ENCODE results near the gene SLC12A7.
"Not testable (repeated sequence)": the region's sequence is repeated elsewhere in the genome, so short reads cannot be mapped to it uniquely, and the experiment has no call there.

Gene SLC12A7

DNA sequence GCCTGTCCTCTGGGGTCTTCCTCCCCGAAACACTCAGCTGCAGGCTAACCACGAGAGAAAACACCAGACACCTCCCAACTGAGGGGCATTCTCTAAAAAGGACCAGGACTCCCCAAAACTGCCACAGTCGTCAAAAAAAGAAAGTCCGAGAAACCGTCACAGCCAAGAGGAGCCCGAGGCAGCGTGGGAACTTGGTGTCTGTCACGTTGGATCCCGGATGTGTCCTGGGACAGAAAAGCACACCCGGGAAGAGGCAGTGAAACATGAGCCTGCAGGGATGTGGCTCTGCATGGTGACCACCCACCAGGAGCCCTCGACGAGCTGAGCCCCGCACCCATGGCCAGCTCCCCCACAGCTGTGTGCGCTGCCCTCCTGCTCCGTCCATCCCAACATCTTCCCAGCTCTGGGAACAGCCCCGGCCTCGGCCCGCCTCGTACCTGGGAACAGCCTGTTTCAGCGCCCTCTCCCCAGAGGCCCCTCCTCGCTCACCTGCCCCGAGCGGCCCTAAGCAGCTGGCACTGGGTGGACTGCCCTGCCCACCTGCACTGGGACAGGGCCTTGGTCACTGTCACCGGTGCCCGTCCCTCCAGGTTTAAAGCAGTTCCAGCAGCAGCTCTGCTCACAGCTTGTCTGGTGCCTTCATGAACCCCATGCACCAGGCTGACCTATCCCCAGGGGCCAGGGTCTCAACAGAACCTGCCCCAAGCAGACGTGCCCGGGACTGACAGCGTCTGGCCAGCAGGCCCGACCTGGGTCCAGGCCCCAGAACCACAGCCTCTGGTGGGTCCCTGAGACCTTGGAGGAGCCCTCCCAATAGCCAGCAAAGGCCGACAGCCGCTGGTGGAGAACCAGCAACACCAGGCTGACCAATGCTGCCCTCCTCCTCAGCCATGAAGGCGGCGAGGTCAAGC lies 10.9 kb downstream of the SLC12A7 start:
- no peak for DNase-seq (ENCODE audit: low read depth in 1 of 2, low spot score in 1 of 2)
- TF ChIP-seq JUND (IDR thresholded peaks at IDR 0.05; ENCODE audit: low read depth) = no peak
- in situ Hi-C loops (cut with HindIII; ENCODE audit: low pct_unique_long_range_greater_than_20kb, low sequenced_read_pairs) = no loop called here

DNA sequence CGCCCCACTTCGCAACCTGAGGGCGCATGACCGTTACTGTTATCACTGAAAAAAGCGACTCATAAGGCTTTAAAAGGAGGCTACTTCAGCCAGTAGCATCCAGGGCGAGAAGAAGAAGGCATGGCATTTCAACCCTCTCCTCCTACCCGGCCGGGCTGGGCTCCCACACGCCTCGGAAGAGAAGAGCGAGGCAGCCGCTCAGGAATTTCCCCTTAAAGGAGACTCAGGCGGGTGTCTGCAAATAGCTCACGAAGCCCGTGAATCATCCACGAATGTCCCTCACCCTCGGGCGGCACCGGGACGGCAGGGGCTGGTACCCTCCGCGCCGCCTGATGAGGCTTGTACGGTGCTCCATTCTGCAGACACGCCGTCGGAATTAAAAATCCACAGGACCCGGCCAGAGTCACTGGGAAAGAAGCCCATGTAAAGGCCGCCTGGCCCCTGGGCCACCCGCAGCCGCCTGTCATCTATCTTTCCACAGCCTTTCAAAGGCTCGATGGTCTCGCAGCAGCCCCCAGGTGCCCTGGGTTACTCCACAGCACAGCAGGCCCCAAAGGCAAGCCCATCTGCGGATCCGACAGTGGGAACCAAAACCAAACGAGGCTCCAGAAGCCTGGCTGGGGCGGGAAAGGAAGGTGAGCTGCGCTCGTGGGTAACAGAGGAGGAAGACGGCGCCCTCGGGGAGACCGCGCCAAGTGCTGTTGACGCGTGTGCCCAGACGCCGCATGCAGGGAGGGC lies 11.8 kb downstream of the SLC12A7 start:
- TF ChIP-seq JUND (IDR thresholded peaks at IDR 0.05; ENCODE audit: low read depth) = no peak
- in situ Hi-C loops (cut with HindIII; ENCODE audit: low pct_unique_long_range_greater_than_20kb, low sequenced_read_pairs) = no loop called here
- no peak for DNase-seq (ENCODE audit: low read depth in 1 of 2, low spot score in 1 of 2)

DNA sequence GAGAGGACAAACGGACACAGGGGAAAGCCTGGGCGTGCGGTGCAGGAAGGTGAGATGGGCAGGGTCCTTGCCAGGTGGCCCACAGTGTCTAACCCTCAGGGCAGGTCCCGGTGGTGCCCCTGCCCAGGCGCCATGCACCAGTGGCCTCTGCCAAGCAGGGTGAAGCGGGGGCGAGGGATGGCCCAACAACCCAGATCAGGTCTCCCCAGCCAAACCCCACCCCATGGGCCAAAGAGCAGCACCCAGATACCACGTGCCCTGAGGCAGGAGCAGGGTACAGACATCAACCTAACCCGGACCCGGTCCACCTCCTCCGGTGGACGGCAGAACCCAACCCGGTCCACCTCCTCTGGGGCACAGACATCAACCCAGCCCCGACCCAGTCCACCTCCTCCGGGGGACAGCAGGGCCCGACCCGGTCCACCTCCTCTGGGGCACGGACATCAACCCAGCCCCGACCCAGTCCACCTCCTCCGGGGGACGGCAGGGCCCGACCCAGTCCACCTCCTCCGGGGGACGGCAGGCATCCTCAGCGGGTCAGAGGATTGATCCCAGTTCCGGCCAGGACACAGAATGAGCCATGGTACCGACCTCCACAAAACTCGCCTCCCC lies 12.8 kb downstream of the SLC12A7 start:
- no peak for DNase-seq (ENCODE audit: low read depth in 1 of 2, low spot score in 1 of 2)
- no peak for TF ChIP-seq JUND (IDR thresholded peaks at IDR 0.05; ENCODE audit: low read depth)
- in situ Hi-C loops (cut with HindIII; ENCODE audit: low pct_unique_long_range_greater_than_20kb, low sequenced_read_pairs) = no loop called here

DNA sequence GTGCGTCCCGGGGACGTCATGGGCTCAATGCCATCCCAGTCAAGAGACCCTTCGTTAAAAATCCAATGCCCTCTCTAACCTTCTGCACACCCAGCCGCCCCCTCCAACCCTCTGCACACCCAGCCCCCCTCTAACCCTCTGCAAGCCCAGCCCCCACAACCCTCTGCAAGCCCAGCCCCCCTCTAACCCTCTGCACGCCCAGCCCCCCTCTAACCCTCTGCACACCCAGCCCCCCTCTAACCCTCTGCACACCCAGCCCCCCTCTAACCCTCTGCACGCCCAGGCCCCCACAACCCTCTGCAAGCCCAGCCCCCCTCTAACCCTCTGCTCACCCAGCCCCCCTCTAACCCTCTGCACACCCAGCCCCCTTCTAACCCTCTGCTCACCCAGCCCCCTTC lies 13.9 kb downstream of the SLC12A7 start:
- in situ Hi-C loops (cut with HindIII; ENCODE audit: low pct_unique_long_range_greater_than_20kb, low sequenced_read_pairs); DNase-seq (ENCODE audit: low read depth in 1 of 2, low spot score in 1 of 2): not testable (repeated sequence)

DNA sequence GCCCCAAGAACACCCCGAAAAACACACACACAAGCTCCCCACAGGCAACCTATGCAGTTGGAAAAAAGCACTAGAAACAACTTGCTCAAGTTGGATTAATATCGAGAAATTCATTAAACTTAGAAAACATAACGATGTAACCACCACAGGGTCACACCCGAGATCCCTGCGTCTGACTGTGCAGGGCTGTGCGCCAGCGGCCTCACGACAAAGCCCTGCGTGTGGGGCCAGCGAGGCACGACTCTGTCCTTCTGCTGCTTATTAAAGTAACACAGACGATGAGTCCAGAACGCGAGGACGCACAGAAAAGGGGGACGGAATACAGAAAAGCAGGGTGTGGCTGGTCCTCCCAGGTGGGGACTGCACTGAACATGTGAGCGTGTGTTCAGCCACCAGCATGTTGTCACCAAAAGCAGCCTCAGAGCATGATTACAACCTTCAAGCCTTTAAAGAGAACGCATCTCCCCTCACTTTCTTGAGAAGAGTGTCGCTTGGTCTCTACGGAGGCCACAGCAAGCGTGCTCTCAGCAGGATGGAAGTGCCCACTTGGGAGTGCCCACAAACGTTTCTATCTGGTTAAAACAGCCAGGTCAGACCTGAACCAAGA lies 14.4 kb downstream of the SLC12A7 start:
- no peak for DNase-seq (ENCODE audit: low read depth in 1 of 2, low spot score in 1 of 2)
- in situ Hi-C loops (cut with HindIII; ENCODE audit: low pct_unique_long_range_greater_than_20kb, low sequenced_read_pairs) = no loop called here
- TF ChIP-seq JUND (IDR thresholded peaks at IDR 0.05; ENCODE audit: low read depth) = no peak

DNA sequence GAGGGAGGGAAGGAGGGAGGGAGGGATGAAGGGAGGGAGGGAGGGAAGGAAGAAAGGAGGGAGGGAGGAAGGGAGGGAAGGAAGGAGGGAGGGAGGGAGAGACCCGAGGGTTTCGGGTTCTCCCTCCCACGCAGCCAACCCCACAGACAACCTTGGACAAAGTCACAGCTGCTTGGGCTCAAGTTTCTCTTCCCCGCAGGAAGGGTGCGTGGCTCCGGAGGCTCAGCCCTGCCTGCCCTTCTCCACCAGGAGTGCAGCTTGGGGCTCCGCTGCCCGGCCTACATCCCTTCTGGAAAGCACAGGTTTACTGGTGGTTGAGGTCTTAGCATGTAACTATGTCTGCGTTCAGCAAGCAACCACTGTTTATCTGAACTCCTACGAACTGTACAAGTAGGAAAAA lies 15.0 kb downstream of the SLC12A7 start:
- no peak for DNase-seq (ENCODE audit: low read depth in 1 of 2, low spot score in 1 of 2)
- in situ Hi-C loops (cut with HindIII; ENCODE audit: low pct_unique_long_range_greater_than_20kb, low sequenced_read_pairs) = no loop called here
- no peak for TF ChIP-seq JUND (IDR thresholded peaks at IDR 0.05; ENCODE audit: low read depth)

DNA sequence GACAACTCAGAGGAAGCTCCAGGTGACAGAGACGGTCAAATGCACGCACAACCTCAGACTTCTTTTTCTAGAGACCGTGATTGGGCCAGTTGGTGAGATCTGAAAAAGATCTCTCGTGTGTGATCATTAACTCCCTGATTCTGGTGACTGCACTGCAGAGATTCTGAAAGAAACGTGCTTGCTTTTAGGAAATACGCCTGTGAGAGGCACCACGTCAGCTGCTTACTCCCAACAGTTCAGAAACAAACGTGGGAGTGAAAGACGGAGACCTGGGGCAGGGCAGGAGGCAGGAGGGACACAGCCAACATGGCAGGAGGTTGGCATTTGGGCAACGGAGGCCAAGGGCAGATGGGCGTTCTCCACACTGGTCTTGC lies 15.9 kb downstream of the SLC12A7 start:
- in situ Hi-C loops (cut with HindIII; ENCODE audit: low pct_unique_long_range_greater_than_20kb, low sequenced_read_pairs) = no loop called here
- no peak for DNase-seq (ENCODE audit: low read depth in 1 of 2, low spot score in 1 of 2)
- TF ChIP-seq JUND (IDR thresholded peaks at IDR 0.05; ENCODE audit: low read depth) = no peak

DNA sequence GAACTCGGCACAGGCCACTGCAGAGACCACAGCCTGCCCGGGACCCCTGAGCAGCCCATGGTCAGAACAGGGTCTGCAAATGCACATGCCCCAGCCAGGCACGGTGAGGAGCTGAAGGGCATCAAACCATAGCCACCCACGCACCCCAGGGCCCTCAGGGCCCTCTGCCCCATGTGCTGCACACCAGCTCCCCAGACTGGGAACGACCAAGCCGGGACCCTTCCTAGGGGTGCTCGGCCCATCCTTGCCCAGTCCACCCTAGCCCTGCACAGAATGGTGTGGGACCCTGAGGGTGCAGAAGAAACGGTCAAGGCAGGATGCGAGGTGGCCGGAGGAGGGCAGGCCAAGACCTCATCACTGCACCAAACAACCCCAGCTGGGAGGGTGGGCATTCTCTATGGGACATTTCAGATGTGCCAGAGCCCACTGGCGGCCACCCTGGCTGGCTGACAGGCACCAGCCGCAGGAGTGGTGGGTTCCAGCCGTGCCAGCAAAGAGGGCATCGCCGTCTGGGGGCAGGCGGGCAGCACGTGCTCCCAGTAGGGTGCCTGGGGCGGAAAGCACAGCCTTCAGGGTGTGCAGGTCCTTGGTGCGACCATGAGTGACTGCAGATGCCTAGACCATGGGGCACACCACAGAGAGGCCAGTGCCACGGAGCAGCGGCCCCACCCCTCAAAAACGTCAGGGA lies 16.4 kb downstream of the SLC12A7 start:
- no peak for TF ChIP-seq JUND (IDR thresholded peaks at IDR 0.05; ENCODE audit: low read depth)
- in situ Hi-C loops (cut with HindIII; ENCODE audit: low pct_unique_long_range_greater_than_20kb, low sequenced_read_pairs) = no loop called here
- DNase-seq (ENCODE audit: low read depth in 1 of 2, low spot score in 1 of 2) = no peak

DNA sequence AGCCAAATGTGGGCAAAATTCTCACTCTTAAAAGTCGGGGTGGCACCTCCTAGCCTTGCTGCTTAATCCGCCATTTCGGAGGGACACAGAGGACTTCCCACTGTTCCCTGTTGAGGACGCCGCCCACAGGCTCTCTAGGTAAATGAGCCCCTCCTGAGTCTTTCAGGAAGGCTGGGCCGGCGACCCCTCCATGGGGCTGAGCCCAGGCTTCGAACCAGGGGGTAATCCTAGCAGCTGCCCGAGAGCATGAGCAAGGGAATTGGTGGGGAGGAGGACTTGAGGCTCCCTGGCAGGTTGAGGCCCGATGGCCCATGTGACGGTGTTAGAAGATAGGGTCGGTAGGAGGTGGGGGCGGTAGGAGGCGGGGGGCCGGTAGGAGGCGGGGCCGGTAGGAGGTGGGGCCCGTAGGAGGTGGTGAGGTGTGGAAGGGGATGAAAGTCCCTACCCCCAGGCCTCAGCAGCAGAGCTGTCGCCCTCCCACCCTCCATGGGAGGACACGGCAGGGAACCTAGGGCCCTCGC lies 17.1 kb downstream of the SLC12A7 start:
- no peak for TF ChIP-seq JUND (IDR thresholded peaks at IDR 0.05; ENCODE audit: low read depth)
- DNase-seq (ENCODE audit: low read depth in 1 of 2, low spot score in 1 of 2) = no peak
- in situ Hi-C loops (cut with HindIII; ENCODE audit: low pct_unique_long_range_greater_than_20kb, low sequenced_read_pairs) = no loop called here

DNA sequence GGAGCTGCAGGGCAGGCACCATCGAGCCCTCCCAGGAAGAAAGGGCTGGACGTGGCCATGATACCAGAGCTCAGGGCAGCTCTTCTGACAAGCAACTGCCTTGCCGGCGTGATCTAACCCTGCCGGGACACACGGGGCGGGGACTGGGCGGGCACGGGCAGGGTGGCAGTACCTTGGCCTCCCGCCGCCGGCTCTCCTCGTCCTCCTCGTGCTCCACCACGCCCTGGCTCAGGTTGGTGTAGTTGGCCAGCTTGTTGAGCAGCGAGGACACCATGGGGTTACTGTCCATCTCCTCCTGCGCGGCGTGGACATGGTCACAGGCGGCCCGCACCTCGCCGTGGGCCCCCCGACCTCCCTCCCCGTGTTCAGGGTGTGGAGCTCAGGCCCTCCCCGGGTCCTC lies 18.5 kb downstream of the SLC12A7 start:
- in situ Hi-C loops (cut with HindIII; ENCODE audit: low pct_unique_long_range_greater_than_20kb, low sequenced_read_pairs) = no loop called here
- TF ChIP-seq JUND (IDR thresholded peaks at IDR 0.05; ENCODE audit: low read depth) = no peak
- no peak for DNase-seq (ENCODE audit: low read depth in 1 of 2, low spot score in 1 of 2)

DNA sequence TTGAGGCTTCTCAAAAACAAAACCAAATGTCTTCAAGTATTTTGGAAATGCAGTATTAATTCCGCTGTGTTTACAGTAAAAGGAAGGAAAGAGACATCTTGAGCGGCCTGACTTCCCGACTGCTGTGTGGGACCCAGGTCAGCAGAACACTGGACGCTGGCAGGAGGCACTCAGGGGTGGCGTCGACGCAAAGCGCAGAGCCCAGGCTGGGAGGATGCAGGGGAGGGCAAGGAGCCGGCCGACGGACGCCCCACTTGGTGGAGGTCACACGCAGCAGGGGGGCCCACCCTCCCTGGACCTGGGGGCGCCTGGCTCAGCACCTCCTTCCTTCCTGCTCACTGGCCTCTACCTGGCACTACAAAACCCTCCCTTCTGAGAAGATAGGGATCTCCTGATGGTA lies 19.7 kb downstream of the SLC12A7 start:
- in situ Hi-C loops (cut with HindIII; ENCODE audit: low pct_unique_long_range_greater_than_20kb, low sequenced_read_pairs) = no loop called here
- no peak for TF ChIP-seq JUND (IDR thresholded peaks at IDR 0.05; ENCODE audit: low read depth)
- DNase-seq (ENCODE audit: low read depth in 1 of 2, low spot score in 1 of 2) = no peak

DNA sequence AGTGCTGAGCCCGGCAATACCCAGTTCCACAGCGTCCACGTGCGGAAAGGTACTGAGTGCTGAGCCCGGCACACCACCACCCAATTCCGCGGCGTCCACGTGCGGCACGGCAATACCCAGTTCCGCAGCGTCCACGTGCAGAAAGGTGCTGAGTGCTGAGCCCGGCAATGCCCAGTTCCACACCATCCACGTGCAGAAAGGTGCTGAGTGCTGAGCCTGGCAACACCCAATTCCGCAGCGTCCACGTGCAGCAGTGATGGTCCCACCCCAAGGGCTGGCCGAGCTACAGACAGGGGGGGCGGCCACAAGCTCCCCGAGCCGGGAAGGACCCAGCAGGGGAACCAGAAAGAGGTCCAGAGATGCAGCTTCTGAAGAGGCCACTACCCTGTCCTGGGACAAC lies 20.2 kb downstream of the SLC12A7 start:
- no peak for TF ChIP-seq JUND (IDR thresholded peaks at IDR 0.05; ENCODE audit: low read depth)
- in situ Hi-C loops (cut with HindIII; ENCODE audit: low pct_unique_long_range_greater_than_20kb, low sequenced_read_pairs) = no loop called here

More for the DNA sequence above, 20.2 kb downstream of the SLC12A7 start:
- DNase-seq (ENCODE audit: low read depth in 1 of 2, low spot score in 1 of 2) = no peak

Measured in T47D (cell line).